Body of pancreas (tissue), 4 donors: ENCODE data around the gene ESRRG.
A peak's percentile ranks its signal among the peaks of the same experiment; 100 is the strongest.

ENCODE experiments used
- POLR2A ChIP-seq, 3 donors: fragments of 450-650 bp; IDR thresholded peaks; one replicate each; pipeline ENCODE4 v1.6.1; 2016; ENCODE audit warnings: antibody characterized with exemption in 3 of 3, mild to moderate bottlenecking in 2 of 3
- TF ChIP-seq, protein P1 (sequence below), 7 experiments: fragments of 450-650 bp in 4 of 7; fragments of 200-600 bp in 3 of 7; sonication (generic) in 3 of 7; IDR thresholded peaks; one replicate each; pipeline ENCODE4 v1.5.1; 2016 to 2019; ENCODE audit warnings: antibody characterized with exemption in 7 of 7

DNA sequence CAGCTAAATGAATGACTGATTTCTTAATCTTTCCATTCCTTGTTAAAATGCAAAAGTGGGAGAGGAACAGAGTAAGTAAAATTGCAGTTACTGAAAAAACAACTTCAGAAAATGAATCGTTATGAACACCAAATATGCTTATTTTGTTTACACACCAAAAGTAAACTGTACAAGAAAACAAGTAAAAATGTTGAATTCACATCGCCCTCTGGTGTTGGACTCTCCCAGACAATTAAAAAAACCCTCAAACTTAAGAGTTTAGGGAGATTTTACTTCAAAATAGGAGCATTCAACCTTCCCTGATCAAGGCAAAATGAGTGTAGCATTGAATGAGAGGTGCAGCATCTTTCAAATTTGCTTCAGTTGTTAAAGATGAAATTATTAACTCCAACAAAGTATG, 19.4 kb upstream of the ESRRG start:
- TF ChIP-seq, protein P1, sequence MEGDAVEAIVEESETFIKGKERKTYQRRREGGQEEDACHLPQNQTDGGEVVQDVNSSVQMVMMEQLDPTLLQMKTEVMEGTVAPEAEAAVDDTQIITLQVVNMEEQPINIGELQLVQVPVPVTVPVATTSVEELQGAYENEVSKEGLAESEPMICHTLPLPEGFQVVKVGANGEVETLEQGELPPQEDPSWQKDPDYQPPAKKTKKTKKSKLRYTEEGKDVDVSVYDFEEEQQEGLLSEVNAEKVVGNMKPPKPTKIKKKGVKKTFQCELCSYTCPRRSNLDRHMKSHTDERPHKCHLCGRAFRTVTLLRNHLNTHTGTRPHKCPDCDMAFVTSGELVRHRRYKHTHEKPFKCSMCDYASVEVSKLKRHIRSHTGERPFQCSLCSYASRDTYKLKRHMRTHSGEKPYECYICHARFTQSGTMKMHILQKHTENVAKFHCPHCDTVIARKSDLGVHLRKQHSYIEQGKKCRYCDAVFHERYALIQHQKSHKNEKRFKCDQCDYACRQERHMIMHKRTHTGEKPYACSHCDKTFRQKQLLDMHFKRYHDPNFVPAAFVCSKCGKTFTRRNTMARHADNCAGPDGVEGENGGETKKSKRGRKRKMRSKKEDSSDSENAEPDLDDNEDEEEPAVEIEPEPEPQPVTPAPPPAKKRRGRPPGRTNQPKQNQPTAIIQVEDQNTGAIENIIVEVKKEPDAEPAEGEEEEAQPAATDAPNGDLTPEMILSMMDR (IDR thresholded peaks at IDR 0.05): peak in 3 of 7 experiments; percentile 6 to 22 (median 13)
- TF ChIP-seq POLR2A (IDR thresholded peaks at IDR 0.05): no peak
